ENCODE results near the gene SOCS3.

The SOCS3 gene

GRCh38 chr17:78345791-78346494, 13.9 kb downstream of the SOCS3 start:
- DNase-seq (ENCODE audit: low read depth) = no peak
- TF ChIP-seq CTCF (IDR thresholded peaks at IDR 0.05; ENCODE audit: insufficient read depth, low read depth, low read length, missing control alignments) = no peak
- no peak overlapping the region for H3K4me3 ChIP-seq (ENCODE audit: low read depth, low read length)

- H3K4me3 ChIP-seq (ENCODE audit: low read depth, low read length) = no peak overlapping the region
- TF ChIP-seq CTCF (IDR thresholded peaks at IDR 0.05; ENCODE audit: insufficient read depth, low read depth, low read length, missing control alignments) = no peak
- no peak for DNase-seq (ENCODE audit: low read depth)
Measured at GRCh38 chr17:78345172-78345571, 14.7 kb downstream of the SOCS3 start.

- H3K4me3 ChIP-seq (ENCODE audit: low read depth, low read length) = no peak overlapping the region
- TF ChIP-seq CTCF (IDR thresholded peaks at IDR 0.05; ENCODE audit: insufficient read depth, low read depth, low read length, missing control alignments) = no peak
- DNase-seq (ENCODE audit: low read depth) = no peak
Measured at GRCh38 chr17:78344666-78345065, 15.2 kb downstream of the SOCS3 start.

- no peak overlapping the region for H3K4me3 ChIP-seq (ENCODE audit: low read depth, low read length)
- TF ChIP-seq CTCF (IDR thresholded peaks at IDR 0.05; ENCODE audit: insufficient read depth, low read depth, low read length, missing control alignments) = no peak
- DNase-seq (ENCODE audit: low read depth) = peak; percentile 81
Measured at GRCh38 chr17:78343543-78344201, 16.2 kb downstream of the SOCS3 start.

GRCh38 chr17:78343187-78343542, 16.7 kb downstream of the SOCS3 start:
- no peak for TF ChIP-seq CTCF (IDR thresholded peaks at IDR 0.05; ENCODE audit: insufficient read depth, low read depth, low read length, missing control alignments)
- DNase-seq (ENCODE audit: low read depth) = no peak
- no peak overlapping the region for H3K4me3 ChIP-seq (ENCODE audit: low read depth, low read length)

GRCh38 chr17:78342449-78343186, 17.3 kb downstream of the SOCS3 start:
- H3K4me3 ChIP-seq (ENCODE audit: low read depth, low read length) = no peak overlapping the region
- no peak for DNase-seq (ENCODE audit: low read depth)
- no peak for TF ChIP-seq CTCF (IDR thresholded peaks at IDR 0.05; ENCODE audit: insufficient read depth, low read depth, low read length, missing control alignments)

All from GM12865 (cell line).